Measurements from ENCODE around the gene STK25. TPM values are rescaled to one million over a fixed set of nuclear protein-coding genes. Genes with fewer than 3 reads are reported as not detected.
A peak's percentile ranks its signal among the peaks of the same experiment; 100 is the strongest.

STK25 gene
- polyA plus RNA-seq, 2 of the 4 experiments (the other 2 are of a cell fraction): 101 to 138 TPM

DNA sequence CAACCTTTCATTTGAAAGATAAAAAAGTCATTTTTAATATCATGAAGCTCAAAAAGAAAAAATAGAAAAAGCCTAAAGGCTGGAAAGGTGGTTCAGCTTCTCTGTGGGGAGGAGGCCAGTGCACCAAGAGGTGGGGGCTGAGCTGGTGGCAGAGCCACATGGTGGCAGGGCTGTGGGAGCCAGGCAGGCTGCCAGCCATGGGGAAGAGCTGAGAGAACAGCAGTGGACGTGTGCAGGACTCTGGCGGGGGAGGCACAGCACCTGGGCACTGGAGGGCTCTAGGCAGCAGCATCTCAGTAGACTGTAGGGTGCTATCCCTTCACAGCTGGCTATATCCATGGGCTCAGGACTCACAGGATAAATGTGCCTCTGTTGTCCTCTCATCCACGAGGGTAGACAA is 47.8 kb downstream of the STK25 start:
- Histone ChIP-seq H3K27ac (no peak overlapping the region), H3K4me2 (no peak overlapping the region), H3K4me1 (no peaks in the 10 kb centered on the region), H3K4me3 (no peak overlapping the region), H3K9me3 (no peaks in the 10 kb centered on the region)
- DNase-seq (ENCODE audit: low read depth in 1 of 2, low spot score in 1 of 2): no peak
- no peak for FAIRE-seq
- TF ChIP-seq SMC3 (IDR thresholded peaks at IDR 0.05) (no peak), HOXB13 (CRISPR knock-in tag; IDR thresholded peaks at IDR 0.05; ENCODE audit: low read depth) (no peak), KDM1A (IDR thresholded peaks at IDR 0.05; ENCODE audit: low read depth) (no peak), RCOR1 (IDR thresholded peaks at IDR 0.05; ENCODE audit: low read depth, low read length) (no peak), ZC3H11A (IDR thresholded peaks at IDR 0.05) (no peak), ZNF302 (CRISPR knock-in tag; IDR thresholded peaks at IDR 0.05) (no peak)
- peak in 1 of 2 experiments; percentile 14; a peak in 2 of 6 replicates for ATAC-seq
- POLR2A ChIA-PET: no interaction called here
- 70% methylated on average over 3 of the region's 3 CpGs for WGBS (ENCODE audit: missing lambda C conversion rate)
- CTCF ChIA-PET: interaction anchor here (1.2 kb wide), 1 partner anchor 609 kb away, joined by 3 read pairs; no protein-coding TSS in a partner anchor

DNA sequence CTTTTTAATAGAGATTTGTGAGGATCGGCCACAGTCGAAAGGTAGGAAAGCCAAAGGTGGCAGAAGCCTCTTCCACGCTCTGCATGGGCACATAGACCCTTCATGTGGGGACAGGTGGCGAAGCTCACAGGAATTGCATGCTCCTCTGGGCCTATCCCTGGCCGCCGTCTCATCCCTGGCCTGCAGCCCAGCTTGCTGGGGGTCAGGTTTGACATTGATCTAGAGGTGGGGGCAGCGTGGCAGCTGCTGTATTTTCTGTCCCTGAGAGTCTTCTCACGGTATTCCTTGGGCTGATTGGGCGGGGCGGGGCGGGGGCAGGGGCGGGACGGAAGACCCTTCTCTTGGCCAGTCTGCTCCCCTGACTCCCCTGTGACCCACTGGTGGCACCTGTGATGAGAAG is 48.9 kb downstream of the STK25 start:
- FAIRE-seq: no peak
- Histone ChIP-seq H3K4me1 (no peaks in the 10 kb centered on the region), H3K4me2 (no peak overlapping the region), H3K9me3 (no peaks in the 10 kb centered on the region), H3K27ac (no peak overlapping the region), H3K4me3 (no peak overlapping the region)
- ChIA-PET CTCF (no interaction called here), POLR2A (no interaction called here)
- no peak for DNase-seq (ENCODE audit: low read depth in 1 of 2, low spot score in 1 of 2)
- TF ChIP-seq ESRRA (IDR thresholded peaks at IDR 0.05; ENCODE audit: borderline replicate concordance, low read length) (no peak), FOSL2 (IDR thresholded peaks at IDR 0.05) (no peak), FOSL2 (CRISPR knock-in tag; IDR thresholded peaks at IDR 0.05) (no peak), BHLHE40 (IDR thresholded peaks at IDR 0.05; ENCODE audit: low read depth, low read length) (no peak), SREBF2 (IDR thresholded peaks at IDR 0.05) (no peak), TFCP2L1 (CRISPR knock-in tag; IDR thresholded peaks at IDR 0.05) (no peak), MYC (IDR thresholded peaks at IDR 0.05; ENCODE audit: borderline replicate concordance, low read length) (no peak), RNF2 (IDR thresholded peaks at IDR 0.05; ENCODE audit: borderline replicate concordance, low read depth) (no peak), CHD2 (IDR thresholded peaks at IDR 0.05; ENCODE audit: low read length, partially characterized antibody) (no peak), RCOR1 (IDR thresholded peaks at IDR 0.05; ENCODE audit: low read depth, low read length) (no peak), HOXB5 (CRISPR knock-in tag; IDR thresholded peaks at IDR 0.05) (no peak), KDM5A (IDR thresholded peaks at IDR 0.05) (no peak), POLR2A (IDR thresholded peaks at IDR 0.05; ENCODE audit: low read length) (no peak), EHMT2 (IDR thresholded peaks at IDR 0.05; ENCODE audit: low read depth) (no peak), SMC3 (IDR thresholded peaks at IDR 0.05) (no peak), MAZ (IDR thresholded peaks at IDR 0.05; ENCODE audit: borderline replicate concordance, low read depth, low read length) (no peak)
- TF ChIP-seq, protein P1, sequence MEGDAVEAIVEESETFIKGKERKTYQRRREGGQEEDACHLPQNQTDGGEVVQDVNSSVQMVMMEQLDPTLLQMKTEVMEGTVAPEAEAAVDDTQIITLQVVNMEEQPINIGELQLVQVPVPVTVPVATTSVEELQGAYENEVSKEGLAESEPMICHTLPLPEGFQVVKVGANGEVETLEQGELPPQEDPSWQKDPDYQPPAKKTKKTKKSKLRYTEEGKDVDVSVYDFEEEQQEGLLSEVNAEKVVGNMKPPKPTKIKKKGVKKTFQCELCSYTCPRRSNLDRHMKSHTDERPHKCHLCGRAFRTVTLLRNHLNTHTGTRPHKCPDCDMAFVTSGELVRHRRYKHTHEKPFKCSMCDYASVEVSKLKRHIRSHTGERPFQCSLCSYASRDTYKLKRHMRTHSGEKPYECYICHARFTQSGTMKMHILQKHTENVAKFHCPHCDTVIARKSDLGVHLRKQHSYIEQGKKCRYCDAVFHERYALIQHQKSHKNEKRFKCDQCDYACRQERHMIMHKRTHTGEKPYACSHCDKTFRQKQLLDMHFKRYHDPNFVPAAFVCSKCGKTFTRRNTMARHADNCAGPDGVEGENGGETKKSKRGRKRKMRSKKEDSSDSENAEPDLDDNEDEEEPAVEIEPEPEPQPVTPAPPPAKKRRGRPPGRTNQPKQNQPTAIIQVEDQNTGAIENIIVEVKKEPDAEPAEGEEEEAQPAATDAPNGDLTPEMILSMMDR (IDR thresholded peaks at IDR 0.05): no peak
- TF ChIP-seq, protein P2, sequence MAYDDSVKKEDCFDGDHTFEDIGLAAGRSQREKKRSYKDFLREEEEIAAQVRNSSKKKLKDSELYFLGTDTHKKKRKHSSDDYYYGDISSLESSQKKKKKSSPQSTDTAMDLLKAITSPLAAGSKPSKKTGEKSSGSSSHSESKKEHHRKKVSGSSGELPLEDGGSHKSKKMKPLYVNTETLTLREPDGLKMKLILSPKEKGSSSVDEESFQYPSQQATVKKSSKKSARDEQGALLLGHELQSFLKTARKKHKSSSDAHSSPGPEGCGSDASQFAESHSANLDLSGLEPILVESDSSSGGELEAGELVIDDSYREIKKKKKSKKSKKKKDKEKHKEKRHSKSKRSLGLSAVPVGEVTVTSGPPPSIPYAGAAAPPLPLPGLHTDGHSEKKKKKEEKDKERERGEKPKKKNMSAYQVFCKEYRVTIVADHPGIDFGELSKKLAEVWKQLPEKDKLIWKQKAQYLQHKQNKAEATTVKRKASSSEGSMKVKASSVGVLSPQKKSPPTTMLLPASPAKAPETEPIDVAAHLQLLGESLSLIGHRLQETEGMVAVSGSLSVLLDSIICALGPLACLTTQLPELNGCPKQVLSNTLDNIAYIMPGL (CRISPR knock-in tag; IDR thresholded peaks at IDR 0.05; ENCODE audit: borderline replicate concordance): no peak
- TF ChIP-seq, protein P3, sequence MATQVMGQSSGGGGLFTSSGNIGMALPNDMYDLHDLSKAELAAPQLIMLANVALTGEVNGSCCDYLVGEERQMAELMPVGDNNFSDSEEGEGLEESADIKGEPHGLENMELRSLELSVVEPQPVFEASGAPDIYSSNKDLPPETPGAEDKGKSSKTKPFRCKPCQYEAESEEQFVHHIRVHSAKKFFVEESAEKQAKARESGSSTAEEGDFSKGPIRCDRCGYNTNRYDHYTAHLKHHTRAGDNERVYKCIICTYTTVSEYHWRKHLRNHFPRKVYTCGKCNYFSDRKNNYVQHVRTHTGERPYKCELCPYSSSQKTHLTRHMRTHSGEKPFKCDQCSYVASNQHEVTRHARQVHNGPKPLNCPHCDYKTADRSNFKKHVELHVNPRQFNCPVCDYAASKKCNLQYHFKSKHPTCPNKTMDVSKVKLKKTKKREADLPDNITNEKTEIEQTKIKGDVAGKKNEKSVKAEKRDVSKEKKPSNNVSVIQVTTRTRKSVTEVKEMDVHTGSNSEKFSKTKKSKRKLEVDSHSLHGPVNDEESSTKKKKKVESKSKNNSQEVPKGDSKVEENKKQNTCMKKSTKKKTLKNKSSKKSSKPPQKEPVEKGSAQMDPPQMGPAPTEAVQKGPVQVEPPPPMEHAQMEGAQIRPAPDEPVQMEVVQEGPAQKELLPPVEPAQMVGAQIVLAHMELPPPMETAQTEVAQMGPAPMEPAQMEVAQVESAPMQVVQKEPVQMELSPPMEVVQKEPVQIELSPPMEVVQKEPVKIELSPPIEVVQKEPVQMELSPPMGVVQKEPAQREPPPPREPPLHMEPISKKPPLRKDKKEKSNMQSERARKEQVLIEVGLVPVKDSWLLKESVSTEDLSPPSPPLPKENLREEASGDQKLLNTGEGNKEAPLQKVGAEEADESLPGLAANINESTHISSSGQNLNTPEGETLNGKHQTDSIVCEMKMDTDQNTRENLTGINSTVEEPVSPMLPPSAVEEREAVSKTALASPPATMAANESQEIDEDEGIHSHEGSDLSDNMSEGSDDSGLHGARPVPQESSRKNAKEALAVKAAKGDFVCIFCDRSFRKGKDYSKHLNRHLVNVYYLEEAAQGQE (IDR thresholded peaks at IDR 0.05): no peak
- no peak for ATAC-seq
- 90% methylated on average over 4 of the region's 13 CpGs for WGBS (ENCODE audit: missing lambda C conversion rate)

All from A549 (cell line).